Activated CD4-positive, alpha-beta T cell treated with anti-CD3 and anti-CD28 coated beads, Interleukin-2, amount 50 U/mL, for 1 hour (primary cell): ENCODE measurements around the gene AGBL1.
"Not testable (repeated sequence)": the region's sequence is repeated elsewhere in the genome, so short reads cannot be mapped to it uniquely, and the experiment has no call there.

Experiments used
- DNase-seq: peaks from one replicate; pipeline ENCODE4 v3.0.0-alpha.2; 2020

AGBL1 gene

DNA sequence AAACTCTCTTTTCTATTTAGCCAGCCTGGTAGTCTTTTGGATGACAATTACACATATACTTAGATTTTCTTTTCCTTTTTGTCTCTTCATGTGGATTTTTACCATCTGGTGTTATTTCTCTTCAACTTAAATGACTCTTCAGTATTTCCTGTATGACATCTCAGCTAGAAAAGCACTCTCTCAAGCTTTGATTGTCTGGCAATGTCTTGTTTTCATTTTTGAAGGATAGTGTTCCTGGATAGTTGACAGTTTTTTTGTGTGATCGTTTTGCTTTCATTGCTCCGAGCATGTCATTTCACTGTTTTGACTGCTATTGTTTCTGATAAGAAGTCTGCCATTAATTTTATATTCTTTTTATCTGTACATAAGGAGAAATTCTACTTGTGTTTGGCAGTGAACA is 766.4 kb downstream of the AGBL1 start:
- no peak for DNase-seq

DNA sequence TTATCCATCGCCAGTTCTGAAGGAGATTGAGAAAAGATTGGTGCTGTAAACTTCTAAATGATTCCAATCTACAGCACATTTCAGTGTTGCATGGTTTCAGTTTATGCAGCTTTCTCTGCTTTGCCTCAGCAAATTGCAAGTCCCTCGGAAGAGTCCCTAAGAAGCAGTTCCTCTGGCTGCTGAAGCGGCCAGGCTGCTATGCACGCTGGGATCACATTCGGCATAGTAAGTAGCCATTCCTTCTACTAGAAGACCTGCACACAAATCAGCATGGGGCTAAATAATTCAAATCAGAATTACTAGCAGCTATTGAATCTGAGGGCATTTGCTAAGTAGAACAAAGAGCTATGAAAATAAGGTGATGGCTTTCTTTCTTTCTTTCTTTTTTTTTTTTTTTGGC is 769.5 kb downstream of the AGBL1 start:
- DNase-seq = no peak

DNA sequence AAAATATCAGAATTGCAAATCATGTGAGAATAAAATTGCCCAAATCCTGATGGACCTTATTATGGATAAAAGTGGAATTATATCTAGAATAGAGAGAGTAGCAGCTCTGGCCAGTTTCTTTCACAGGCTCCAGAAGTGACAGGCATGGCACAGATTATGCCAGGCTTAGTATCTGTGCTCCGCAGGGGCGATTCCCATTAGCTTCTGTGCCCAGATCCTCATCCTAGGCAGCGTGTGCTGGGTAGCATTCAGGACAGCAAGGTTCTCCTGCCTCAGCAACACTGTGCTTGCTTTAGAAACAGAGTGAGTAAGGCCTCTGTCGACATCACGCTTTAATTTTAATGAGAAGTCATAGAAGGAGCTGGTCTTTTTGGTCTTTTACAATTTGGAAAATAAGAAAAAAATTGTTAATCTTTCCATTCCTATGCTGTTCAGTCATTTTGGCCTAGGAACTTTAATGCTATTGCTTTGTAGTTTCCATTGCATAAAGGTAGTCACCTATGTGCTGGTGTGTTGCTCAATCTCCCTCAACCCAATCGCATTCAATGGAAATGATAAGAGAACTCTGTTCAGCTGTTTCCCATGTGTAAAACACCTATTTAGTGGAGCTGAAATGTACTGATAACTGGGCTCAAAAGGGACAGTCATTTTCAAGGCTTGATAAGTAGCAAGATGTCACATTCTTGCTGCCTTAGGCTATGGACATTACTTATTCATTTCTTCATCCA is 770.1 kb downstream of the AGBL1 start:
- DNase-seq = no peak

DNA sequence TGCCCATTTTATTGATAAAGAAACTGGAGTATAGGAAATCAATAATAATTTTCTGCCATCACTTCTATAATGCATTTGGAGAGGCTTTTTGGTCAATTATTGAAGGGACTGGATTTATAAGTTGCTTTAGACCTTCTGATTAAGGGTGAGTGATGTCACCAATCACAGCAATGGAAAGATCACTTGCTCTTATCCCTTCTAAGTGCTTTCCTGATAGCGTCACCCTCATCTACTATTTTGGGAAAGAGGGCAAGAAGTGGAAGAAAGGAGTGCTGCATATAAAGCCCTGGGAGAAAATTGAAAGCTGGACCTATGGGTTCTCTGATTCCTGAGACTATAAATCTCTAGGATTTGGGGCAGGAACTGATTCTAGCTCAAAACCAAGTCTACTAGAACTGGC is 771.3 kb downstream of the AGBL1 start:
- DNase-seq = no peak

DNA sequence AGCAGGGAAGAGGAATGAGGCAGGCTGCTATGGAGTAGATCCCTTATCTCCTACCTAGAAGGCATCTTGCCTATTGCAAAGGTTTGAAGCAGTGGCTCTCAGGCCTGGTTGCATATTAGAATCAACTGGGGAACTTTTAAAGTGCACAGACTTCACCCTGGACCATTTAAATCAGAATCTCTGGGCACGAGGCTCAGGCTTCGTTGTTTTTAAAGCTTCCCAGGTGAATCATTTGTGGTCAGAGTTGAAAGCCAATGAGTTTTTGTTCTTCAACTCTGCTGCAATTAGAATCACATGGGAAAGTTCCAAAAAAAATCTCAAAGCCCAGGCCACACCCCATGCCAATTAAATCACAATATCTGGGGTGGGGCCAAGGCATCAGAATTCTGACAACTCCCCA is 773.1 kb downstream of the AGBL1 start:
- DNase-seq = no peak

DNA sequence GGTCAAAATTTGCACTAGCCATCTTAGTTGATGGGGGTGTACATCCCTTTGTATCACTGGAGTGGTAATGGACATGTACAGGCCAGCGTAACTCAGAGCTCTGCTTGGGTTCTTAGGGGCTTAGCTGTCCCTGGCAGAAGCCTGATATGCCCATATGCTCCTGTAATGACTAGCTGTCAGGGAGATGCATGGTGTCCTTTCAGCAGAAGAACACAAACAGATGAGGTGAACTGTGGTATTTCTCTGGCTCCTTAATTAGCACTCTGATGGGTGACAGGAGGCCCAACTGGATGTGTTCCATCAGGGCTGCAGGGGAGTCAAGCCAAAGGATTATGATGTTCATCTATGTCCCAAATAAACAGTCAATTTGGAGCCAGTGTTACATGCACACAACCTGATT is 774.5 kb downstream of the AGBL1 start:
- DNase-seq = no peak

DNA sequence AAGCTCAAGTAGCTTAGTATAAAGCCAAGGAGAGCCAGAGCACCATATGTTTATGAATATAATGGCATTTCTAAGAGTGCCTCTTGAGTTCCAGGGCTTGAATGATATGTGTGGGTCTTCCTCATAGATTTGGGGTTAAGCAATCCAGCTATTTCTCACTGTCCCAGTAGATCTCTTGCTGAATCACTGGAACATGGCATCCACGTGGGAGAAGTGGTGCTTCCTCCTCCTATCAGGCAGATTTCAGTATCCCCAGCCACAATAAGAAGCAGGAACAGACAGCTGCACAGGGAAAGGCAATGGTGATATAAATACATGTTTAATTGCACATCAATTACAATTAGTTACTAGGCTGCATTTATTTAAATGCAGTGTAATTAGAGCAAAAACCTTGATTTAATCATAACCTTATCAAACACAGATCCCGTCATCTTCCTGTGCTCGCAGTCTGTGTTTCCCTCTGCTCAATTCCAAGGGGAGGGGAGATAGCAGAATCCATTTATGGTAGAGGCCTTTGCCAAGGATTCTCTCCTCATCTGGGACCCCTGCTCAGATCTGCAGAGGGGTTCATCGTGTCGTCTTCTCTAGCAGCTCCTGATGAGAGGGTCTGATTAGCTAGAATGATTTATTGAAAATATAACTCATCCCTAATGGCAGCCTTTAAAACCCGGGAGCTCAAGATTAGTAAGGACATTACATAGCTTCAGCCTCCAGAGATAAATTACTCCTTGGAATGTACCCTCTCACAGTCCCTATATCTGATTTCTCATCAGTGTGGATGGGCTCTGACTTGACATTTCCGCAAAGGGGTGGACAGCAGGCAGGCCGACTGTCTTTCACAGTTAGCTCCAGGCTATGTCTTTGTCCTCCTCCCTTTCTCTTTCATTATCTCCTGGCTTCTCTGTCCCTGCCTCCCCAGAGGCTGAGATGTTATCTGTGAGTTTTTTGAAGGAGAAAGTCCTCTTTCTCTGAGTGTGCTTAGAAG is 775.9 kb downstream of the AGBL1 start:
- no peak for DNase-seq

DNA sequence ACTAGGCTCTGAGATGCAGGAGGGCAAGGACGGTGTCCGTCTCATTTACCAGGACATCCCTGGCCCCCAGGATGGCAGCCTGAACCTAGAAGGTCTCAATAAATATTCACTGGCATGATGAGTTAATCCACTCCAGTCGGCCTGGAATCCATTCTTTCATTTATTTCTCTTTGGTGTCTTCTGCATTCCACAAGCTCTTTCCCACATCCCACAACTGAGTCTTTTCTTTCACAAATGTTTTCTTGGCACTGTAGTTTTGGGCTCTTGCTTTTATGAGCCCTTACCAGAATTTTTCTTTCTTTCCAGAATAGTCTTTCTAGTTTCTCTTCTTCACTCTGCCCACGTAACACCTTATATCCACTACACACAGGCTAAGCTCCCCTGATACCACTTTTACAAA is 778.0 kb downstream of the AGBL1 start:
- no peak for DNase-seq

DNA sequence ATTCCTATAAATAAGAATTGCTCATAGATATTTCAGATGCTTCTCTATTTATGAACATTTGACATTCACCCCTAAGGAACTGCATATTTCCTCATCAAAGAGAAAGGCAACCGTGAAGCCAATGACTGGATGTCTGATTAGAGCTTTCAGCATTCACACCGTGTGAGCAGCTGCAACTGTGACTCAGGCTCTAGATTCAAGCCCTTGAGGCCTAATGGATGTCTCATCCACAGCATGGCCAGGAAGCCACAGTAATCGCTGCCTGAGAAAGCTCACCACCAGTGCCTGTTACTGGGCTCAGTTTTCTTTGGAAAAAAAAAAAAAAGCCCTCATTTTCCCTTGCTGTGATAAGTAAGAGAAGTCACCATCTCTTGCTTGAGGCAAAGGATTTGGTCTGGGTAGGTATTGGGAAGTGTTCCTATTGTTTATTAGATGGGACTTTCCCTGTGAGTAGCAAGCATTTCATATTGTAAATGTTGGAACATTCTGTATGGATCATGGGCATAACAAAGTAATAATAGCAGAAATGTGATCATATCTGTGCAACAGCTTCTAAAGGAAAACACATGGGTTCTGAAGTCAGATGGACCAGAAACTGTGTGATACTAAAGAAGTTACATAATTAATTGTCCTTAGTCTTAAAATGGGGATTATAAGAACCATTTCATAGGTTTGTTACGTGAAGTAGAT is 783.7 kb downstream of the AGBL1 start:
- no peak for DNase-seq

DNA sequence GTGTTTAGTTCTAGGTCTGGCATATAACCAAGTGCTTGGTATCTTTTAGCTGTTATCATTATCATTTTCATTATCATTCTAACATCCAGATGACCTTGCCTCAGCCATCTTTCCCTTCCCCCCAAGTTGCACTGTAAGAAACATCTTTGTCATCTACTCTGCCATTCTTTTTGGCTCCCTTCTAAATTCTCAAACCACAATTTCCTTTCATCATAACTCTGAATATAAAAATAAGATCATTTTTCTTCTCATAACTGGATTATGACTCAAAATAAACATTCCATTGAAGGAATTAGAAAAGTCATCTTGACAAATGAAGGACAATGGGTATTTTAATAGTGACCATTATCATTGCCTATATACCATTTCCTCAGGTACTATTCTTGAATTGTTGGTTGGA is 786.2 kb downstream of the AGBL1 start:
- DNase-seq = no peak

DNA sequence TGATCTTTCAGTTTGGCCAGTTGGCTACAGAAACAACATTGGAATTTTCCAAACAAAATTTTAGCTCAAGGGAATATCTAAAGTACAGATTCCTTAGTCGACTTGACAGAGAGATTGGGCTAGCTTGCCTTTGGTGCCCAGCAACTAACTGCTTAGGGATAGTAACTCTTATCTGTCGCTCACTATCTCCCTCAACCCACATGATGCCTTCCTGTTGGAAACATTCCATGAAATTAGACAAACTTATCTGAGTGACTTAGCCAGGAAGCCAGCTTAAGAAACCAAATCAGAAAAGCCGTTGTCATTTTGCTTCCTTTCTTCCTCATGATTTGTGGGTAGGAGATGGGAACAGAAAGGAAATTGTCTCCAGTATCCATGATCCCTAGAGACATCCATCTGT is 791.2 kb downstream of the AGBL1 start:
- no peak for DNase-seq

DNA sequence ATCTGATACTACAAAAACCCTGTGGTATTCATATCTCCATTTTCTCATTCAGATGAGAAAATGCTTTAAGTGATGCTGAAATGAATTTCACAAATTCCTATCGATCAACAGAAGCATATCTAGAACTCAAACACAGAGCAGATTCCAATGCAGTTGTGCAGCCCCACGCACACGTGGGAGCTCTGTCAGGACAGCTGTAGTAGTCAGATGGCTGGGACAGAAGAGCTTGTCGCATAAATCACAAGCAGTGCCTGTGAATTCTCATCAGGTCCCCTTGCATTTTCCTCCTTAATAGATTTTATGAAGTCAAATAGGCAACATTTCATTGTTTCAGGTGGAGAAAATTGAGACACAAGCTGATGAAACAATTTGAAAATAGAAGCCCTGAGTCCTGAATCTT is 792.3 kb downstream of the AGBL1 start:
- no peak for DNase-seq

DNA sequence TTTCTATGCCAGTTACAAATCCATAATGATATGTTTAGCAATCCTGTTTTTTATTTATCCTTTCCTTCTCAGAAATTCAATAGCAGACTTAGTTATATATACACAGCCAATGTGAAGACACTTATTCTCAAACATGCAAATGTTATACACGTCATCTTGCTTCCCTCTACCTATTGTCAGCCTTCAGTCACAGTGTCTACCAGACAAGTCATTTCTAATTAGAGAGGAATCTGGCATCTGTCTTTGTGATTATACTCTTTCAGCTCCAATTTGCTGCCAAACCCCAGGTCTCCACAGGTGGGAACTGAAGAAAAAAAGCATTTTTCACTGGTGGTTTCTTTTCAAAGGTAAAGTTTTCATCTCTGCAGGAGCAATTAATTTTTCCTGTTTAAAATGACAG is 793.1 kb downstream of the AGBL1 start:
- no peak for DNase-seq

DNA sequence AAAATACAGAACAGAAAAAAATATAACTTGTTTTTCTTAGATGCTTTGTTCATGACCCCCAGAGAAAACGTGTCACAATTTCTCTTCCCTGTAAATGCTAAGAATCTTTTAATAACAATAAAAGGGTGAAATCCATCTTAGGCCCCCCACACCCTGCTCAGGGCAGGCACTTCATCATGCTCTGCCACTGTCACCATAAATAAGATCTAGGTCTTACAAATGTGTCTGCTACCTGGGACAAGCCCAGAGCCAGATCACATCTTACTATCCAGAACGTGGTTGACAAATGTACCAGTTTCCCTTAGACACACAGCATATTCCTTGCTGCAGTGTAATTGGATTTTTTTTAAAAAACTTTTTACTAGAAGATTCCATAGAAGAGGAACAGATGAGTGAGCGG is 795.4 kb downstream of the AGBL1 start:
- no peak for DNase-seq

DNA sequence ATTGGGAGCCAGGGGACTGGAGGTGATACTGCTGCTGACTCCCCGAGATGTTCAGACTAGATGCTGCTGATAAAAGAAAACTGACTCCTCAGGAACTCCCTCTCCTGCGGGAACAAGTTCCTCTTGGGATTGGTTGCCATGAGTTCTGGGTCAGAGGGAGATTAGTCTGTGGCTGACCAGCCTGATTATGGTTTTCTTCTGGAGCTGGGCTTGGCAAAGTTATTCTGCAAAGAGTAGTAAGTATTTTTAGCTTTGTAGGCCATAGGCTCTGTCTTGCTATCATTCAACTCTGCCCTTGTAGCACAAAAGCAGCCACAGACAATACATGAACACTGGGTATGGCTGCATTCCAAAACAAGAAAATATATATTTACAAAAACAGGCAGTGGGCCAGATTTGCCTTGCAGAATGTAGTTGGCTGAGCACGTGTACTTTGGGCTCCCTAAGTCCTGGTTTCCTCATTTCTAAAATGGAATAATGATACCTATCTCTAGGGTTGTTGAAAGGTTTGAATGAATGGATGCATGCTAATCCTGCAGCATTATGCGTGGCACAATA is 796.8 kb downstream of the AGBL1 start:
- no peak for DNase-seq

DNA sequence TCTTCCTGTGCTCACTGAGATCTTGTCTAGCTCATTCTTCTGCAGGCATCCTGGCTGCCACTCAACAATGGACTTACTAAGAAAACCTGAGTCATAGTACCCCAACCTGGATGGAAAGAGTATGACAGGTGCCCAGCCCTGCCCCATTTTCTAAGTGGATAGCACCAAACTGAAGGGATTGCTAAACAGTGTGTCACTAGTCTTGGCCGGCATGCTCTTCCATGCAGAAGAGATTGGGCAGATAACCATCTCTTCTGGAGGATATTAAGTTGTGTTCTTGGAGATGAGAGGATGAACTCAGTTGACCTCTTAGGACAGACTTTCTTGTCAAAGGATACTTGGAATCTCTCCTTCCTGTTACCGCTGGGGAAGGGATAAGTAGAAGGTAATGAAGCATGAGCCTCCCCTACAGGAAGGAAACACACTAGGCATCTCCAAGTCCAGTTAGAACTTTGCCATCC is 797.5 kb downstream of the AGBL1 start:
- no peak for DNase-seq

DNA sequence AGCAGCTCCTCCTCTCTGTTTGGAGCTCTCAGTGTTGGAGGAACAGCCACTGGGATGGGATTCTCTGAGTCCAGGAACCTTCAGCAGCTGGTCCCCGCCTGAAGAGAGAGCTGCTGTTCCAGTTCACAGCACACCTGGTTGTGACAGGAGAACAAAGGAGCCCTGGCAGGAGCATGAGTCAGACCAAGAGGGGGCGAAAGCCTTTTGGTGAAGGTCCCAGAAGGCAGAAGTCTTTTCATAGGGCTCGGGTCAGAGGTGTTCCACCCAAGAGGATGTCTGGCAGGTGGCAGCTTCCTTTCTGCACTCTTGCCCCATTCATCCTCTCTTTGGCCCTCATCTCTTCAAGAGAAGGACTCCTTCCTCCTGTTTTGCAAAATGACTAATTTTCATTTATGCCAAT is 799.2 kb downstream of the AGBL1 start:
- not testable (repeated sequence) for DNase-seq

DNA sequence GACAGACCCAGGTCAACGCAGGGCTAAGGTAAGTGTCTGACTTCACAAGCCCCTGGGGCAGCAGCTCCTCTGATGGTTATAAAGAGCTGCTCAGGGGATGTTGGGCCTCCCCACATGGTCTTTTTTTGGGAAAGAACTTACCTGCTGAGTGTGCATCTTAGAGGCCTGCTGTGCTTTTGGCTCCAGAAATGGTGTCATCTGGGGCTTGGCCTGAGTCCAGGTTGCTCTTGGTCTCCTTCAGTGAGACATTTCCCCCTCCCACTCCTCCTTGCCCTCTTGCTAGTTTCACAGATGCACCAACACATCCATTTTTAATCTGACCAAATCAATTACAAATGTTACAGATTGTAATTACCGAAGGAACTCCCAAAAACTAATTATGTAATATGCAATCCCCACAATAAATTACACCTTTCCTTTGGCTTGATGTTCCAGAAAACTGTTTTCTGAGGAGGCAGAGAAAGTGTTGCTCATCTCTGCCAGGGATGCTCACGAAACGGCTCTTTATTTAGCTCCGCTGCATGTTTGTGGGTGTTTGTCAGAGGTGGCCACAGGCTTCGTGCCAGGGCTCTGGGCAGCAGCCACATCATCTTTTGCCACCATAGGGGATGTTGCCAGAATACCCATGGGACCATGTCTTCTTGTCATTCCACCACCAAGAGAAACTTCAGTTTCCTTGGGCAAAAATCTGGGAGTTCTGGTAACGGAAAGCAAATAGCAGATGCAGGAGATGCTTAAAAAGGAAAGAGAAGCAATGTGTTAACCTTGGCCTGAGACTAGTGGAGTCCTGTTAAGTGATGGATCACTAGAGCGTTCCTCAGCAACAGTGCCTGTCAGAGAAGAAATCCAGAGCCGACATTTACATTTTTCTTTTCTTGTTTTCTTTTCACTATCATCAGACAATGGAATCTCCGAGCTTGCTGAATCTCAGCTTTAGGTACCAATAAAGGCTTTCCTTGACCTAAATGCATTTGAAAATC is 799.9 kb downstream of the AGBL1 start:
- DNase-seq = no peak

DNA sequence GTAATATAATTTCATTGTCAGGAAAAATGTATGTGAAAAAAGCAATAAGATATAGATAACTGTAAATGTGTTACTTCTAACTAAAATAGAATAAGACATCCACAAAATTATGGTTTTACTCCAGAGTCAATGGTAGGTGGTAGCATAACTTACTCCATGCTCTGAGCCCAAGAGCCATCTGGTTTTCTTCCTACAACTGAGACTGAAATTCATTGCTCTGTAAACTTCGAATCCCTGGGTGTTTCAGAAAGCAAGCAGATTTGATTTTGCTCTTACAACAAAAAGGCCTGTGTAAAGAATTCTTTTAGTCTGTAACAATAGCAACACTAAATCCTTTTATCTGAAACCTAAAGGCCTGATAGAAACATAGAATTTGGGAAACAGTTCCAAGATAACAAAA is 805.9 kb downstream of the AGBL1 start:
- no peak for DNase-seq

DNA sequence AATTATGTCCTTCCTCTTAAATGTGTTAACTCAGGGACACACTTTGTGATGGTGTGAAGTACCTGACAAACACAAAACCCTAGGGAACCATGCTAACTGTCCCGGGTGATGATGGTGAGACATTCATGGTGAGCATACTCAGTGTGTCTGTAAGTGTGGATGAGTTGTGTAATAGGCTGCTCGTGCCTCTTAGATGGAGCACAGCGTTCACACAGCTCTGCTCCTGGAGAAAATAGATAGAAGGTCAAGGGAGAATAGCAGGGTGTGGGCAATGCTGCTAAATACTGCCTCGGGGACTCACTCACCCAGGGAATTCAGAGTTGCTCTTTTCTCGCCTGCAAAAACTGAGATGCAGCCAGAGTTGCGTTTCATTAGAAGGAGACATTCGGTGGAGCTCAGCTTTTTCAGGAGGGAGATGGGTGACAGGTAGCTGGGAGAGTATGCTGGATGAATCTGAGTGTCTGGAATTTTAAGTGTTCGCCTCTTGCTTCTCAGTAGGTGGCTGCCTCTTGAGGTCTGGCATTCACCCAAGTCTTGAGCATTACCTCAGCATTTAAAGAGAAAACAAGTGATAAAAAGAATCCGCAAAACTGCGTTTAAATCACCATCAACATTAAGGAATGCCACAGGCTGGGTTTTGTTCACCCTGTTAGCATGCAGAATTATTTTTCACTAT is 813.2 kb downstream of the AGBL1 start:
- DNase-seq = no peak

DNA sequence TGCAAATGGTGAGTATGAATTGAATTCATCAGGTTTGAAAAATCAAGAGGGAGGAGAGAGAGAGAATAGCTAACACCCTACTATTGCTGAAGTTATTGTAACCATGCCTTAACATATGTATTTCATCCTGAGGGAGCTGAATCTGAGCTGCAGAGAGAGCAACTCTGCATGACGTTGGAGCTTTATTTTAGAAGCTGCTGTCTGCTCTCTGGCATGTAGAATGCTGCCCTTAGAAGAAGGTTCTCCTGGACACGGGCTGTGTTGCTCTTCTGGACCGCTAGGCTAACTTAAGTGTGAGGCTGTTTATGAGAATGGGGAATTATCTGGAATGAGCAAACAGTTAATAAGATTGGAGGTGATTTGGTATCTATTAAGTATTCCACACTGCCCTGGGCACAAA is 814.6 kb downstream of the AGBL1 start:
- DNase-seq = no peak
